ENCODE measurements around the gene RUNX1. TPM values are rescaled to one million over a fixed set of nuclear protein-coding genes. Genes with fewer than 3 reads are reported as not detected.

RUNX1 gene
- total and polyA plus RNA-seq, 2 of the 13 experiments (the other 11 are each of a cell fraction or from before 2014, with no cell fraction given), result 5.4 to 6.4 TPM

DNA sequence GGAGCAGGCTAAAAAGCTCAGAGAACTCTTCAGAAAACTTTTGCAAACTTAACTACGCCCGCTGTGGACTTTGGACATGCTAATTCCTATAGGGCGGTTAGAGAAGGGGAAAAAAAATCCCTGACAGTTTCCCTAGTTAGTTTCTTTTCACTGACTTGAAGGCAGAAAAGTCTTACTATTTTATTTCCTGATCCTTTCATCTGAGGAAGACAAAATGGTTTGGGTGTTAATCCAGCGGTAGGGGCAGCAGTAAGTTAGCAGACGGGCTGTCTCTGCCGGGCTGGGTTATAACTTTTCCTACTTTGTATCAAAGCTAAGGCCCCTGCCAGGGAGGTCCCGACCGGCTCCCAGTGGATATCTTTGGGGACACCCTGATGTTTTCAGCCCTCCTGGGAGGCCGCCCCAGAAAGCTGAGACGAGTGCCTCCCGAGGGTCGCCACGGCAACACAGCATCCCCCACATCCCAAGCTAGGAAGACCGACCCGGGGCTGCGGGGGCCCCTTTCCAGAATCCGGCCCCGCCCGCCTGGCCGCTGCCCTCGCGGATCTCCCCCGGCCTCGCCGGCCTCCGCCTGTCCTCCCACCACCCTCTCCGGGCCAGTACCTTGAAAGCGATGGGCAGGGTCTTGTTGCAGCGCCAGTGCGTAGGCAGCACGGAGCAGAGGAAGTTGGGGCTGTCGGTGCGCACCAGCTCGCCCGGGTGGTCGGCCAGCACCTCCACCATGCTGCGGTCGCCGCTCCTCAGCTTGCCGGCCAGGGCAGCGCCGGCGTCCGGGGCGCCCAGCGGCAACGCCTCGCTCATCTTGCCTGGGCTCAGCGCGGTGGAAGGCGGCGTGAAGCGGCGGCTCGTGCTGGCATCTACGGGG is 162.6 kb downstream of the RUNX1 start (continued):
- TF ChIP-seq, protein P1, sequence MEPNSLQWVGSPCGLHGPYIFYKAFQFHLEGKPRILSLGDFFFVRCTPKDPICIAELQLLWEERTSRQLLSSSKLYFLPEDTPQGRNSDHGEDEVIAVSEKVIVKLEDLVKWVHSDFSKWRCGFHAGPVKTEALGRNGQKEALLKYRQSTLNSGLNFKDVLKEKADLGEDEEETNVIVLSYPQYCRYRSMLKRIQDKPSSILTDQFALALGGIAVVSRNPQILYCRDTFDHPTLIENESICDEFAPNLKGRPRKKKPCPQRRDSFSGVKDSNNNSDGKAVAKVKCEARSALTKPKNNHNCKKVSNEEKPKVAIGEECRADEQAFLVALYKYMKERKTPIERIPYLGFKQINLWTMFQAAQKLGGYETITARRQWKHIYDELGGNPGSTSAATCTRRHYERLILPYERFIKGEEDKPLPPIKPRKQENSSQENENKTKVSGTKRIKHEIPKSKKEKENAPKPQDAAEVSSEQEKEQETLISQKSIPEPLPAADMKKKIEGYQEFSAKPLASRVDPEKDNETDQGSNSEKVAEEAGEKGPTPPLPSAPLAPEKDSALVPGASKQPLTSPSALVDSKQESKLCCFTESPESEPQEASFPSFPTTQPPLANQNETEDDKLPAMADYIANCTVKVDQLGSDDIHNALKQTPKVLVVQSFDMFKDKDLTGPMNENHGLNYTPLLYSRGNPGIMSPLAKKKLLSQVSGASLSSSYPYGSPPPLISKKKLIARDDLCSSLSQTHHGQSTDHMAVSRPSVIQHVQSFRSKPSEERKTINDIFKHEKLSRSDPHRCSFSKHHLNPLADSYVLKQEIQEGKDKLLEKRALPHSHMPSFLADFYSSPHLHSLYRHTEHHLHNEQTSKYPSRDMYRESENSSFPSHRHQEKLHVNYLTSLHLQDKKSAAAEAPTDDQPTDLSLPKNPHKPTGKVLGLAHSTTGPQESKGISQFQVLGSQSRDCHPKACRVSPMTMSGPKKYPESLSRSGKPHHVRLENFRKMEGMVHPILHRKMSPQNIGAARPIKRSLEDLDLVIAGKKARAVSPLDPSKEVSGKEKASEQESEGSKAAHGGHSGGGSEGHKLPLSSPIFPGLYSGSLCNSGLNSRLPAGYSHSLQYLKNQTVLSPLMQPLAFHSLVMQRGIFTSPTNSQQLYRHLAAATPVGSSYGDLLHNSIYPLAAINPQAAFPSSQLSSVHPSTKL (CRISPR knock-in tag; IDR thresholded peaks at IDR 0.05), result no peak
- no peak for TF ChIP-seq MAFF (IDR thresholded peaks at IDR 0.05; ENCODE audit: low read depth, low read length)
- TF ChIP-seq HDAC1 (CRISPR knock-in tag; IDR thresholded peaks at IDR 0.05), result no peak
- no peak for TF ChIP-seq RNF2 (conservative IDR thresholded peaks at IDR 0.05; ENCODE audit: low read depth)
- TF ChIP-seq GABPA (IDR thresholded peaks at IDR 0.05; ENCODE audit: low read depth, low read length), result no peak
- 0 out of 2 replicates have a peak, but pooled peaks have one; percentile 12 for TF ChIP-seq GABPA (CRISPR knock-in tag; IDR thresholded peaks at IDR 0.05; ENCODE audit: low read depth)
- TF ChIP-seq MTF2 (CRISPR knock-in tag; IDR thresholded peaks at IDR 0.05; ENCODE audit: borderline replicate concordance), result no peak
- no peak for TF ChIP-seq ETV5 (CRISPR knock-in tag; IDR thresholded peaks at IDR 0.05; ENCODE audit: borderline replicate concordance)
- no peak for TF ChIP-seq ZNF230 (CRISPR knock-in tag; IDR thresholded peaks at IDR 0.05)
- TF ChIP-seq SP2 (CRISPR knock-in tag; IDR thresholded peaks at IDR 0.05), result no peak
- no peak for TF ChIP-seq PCBP1 (IDR thresholded peaks at IDR 0.05; ENCODE audit: borderline replicate concordance, low read depth, low read length)
- TF ChIP-seq, protein P2, sequence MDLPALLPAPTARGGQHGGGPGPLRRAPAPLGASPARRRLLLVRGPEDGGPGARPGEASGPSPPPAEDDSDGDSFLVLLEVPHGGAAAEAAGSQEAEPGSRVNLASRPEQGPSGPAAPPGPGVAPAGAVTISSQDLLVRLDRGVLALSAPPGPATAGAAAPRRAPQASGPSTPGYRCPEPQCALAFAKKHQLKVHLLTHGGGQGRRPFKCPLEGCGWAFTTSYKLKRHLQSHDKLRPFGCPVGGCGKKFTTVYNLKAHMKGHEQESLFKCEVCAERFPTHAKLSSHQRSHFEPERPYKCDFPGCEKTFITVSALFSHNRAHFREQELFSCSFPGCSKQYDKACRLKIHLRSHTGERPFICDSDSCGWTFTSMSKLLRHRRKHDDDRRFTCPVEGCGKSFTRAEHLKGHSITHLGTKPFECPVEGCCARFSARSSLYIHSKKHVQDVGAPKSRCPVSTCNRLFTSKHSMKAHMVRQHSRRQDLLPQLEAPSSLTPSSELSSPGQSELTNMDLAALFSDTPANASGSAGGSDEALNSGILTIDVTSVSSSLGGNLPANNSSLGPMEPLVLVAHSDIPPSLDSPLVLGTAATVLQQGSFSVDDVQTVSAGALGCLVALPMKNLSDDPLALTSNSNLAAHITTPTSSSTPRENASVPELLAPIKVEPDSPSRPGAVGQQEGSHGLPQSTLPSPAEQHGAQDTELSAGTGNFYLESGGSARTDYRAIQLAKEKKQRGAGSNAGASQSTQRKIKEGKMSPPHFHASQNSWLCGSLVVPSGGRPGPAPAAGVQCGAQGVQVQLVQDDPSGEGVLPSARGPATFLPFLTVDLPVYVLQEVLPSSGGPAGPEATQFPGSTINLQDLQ (CRISPR knock-in tag; IDR thresholded peaks at IDR 0.05), result no peak
- peak; percentile 49; the same call in 1 of the 2 replicates for TF ChIP-seq ZNF501 (CRISPR knock-in tag; IDR thresholded peaks at IDR 0.05)
- TF ChIP-seq BHLHE40 (IDR thresholded peaks at IDR 0.05; ENCODE audit: low read length), result no peak
- peak; percentile 77; the same call in 1 of the 2 replicates for TF ChIP-seq HES4 (CRISPR knock-in tag; IDR thresholded peaks at IDR 0.05; ENCODE audit: borderline replicate concordance)
- no peak for TF ChIP-seq SMAD9 (CRISPR knock-in tag; IDR thresholded peaks at IDR 0.05)
- no peak for TF ChIP-seq ETV6 (CRISPR knock-in tag; conservative IDR thresholded peaks at IDR 0.05)
- no peak for TF ChIP-seq NFE2L1 (CRISPR knock-in tag; IDR thresholded peaks at IDR 0.05; ENCODE audit: borderline replicate concordance)
- TF ChIP-seq MEIS1 (CRISPR knock-in tag; IDR thresholded peaks at IDR 0.05; ENCODE audit: borderline replicate concordance), result no peak
- TF ChIP-seq ZNF558 (CRISPR knock-in tag; IDR thresholded peaks at IDR 0.05; ENCODE audit: borderline replicate concordance), result no peak
- TF ChIP-seq, protein P3, sequence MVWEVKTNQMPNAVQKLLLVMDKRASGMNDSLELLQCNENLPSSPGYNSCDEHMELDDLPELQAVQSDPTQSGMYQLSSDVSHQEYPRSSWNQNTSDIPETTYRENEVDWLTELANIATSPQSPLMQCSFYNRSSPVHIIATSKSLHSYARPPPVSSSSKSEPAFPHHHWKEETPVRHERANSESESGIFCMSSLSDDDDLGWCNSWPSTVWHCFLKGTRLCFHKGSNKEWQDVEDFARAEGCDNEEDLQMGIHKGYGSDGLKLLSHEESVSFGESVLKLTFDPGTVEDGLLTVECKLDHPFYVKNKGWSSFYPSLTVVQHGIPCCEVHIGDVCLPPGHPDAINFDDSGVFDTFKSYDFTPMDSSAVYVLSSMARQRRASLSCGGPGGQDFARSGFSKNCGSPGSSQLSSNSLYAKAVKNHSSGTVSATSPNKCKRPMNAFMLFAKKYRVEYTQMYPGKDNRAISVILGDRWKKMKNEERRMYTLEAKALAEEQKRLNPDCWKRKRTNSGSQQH (CRISPR knock-in tag; IDR thresholded peaks at IDR 0.05; ENCODE audit: low read depth), result 0 out of 2 replicates have a peak, but pooled peaks have one; percentile 16
- TF ChIP-seq ZNF296 (CRISPR knock-in tag; conservative IDR thresholded peaks at IDR 0.05), result no peak
- no peak for TF ChIP-seq PRPF4 (IDR thresholded peaks at IDR 0.05; ENCODE audit: low read depth, low read length, poor library complexity, severe bottlenecking)

Data from HepG2 (cell line).